A549 (cell line): ENCODE measurements around the gene NUAK2.

Experiments
- EHF ChIP-seq: fragments of 250-450 bp; sonication (Bioruptor Pico); IDR thresholded peaks from 2 replicates; pipeline ENCODE4 v1.5.0; 2020; ENCODE audit warnings: mild to moderate bottlenecking
- EP300 ChIP-seq, 2 experiments: fragments of >200 bp; sonication (Bioruptor Twin); formaldehyde crosslinking; IDR thresholded peaks; 2 replicates in 1 of 2; 3 replicates in 1 of 2; pipeline ENCODE4 v1.6.1; 2016 to 2017
- MYC ChIP-seq: IDR thresholded peaks from 2 replicates; pipeline ENCODE4 v1.6.1; 2012; ENCODE audit warnings: mild to moderate bottlenecking, inconsistent platforms, low read length, improper control_type of control experiment, borderline replicate concordance
- NPAS2 ChIP-seq: fragments of 250-450 bp; sonication (Bioruptor Pico); IDR thresholded peaks from 2 replicates; pipeline ENCODE4 v1.8.0; 2022; ENCODE audit warnings: mild to moderate bottlenecking, moderate library complexity, borderline replicate concordance
- POLR2A ChIP-seq: IDR thresholded peaks from 2 replicates; pipeline ENCODE4 v1.6.1; 2012; ENCODE audit warnings: mild to moderate bottlenecking, low read length
- TF ChIP-seq, protein P1 (sequence below): fragments of >200 bp; sonication (Bioruptor Twin); formaldehyde crosslinking; IDR thresholded peaks from 3 replicates; pipeline ENCODE4 v1.5.1; 2016
- TF ChIP-seq, protein P2 (sequence below): fragments of 150-350 bp; IDR thresholded peaks from 2 replicates; pipeline ENCODE4 v1.6.1; 2014; ENCODE audit warnings: low read depth, mild to moderate bottlenecking, low read length

DNA sequence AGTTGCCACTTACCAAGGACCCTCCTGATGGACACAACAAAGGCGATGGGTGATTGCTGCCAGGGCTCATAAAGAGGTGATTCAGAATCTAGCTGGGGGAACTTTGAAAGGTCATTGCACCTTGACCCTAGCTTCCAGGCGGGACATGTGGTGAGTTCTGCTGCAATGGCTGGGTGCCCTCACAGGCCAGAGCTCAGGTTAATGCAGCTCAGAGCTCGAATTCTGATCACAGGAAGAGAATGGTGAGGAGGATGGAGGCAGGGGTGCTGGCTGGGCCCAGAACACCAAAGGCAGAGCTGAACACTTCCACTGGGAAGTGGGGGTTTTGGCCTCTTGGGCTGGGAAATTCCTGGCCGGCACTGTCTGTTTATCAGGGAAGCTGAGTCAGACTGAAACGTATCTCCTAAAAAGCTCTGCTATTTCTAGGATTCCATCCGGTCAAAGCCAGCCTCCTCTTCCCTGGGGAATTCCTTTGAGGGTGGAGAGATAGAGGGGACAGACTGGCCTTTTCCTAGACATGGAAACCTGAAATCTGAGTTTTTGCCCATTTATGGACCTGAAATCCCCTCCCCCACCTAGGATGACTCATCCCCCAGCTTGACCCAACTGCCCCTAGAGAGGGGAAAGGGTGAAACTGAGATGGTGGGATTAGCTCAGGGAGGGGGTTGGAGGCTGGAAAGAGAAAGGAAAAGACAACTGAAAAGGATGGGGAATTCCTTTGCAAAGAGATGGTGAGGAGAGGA lies 27.2 kb downstream of the NUAK2 start:
- TF ChIP-seq NPAS2 (CRISPR knock-in tag): no peak
- TF ChIP-seq, protein P1, sequence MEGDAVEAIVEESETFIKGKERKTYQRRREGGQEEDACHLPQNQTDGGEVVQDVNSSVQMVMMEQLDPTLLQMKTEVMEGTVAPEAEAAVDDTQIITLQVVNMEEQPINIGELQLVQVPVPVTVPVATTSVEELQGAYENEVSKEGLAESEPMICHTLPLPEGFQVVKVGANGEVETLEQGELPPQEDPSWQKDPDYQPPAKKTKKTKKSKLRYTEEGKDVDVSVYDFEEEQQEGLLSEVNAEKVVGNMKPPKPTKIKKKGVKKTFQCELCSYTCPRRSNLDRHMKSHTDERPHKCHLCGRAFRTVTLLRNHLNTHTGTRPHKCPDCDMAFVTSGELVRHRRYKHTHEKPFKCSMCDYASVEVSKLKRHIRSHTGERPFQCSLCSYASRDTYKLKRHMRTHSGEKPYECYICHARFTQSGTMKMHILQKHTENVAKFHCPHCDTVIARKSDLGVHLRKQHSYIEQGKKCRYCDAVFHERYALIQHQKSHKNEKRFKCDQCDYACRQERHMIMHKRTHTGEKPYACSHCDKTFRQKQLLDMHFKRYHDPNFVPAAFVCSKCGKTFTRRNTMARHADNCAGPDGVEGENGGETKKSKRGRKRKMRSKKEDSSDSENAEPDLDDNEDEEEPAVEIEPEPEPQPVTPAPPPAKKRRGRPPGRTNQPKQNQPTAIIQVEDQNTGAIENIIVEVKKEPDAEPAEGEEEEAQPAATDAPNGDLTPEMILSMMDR: no peak
- no peak for TF ChIP-seq POLR2A
- TF ChIP-seq, protein P2, sequence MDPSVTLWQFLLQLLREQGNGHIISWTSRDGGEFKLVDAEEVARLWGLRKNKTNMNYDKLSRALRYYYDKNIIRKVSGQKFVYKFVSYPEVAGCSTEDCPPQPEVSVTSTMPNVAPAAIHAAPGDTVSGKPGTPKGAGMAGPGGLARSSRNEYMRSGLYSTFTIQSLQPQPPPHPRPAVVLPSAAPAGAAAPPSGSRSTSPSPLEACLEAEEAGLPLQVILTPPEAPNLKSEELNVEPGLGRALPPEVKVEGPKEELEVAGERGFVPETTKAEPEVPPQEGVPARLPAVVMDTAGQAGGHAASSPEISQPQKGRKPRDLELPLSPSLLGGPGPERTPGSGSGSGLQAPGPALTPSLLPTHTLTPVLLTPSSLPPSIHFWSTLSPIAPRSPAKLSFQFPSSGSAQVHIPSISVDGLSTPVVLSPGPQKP: no peak
- no peak for TF ChIP-seq EHF (CRISPR knock-in tag)
- TF ChIP-seq EP300 (IDR thresholded peaks at IDR 0.05): peak; percentile 79 to 92; a peak in 4 of 5 replicates
- TF ChIP-seq MYC: no peak
